SJSA1 (cell line): Measurements from ENCODE around the gene KCTD10. TPM values are rescaled to one million over a fixed set of nuclear protein-coding genes. Genes with fewer than 3 reads are reported as not detected.
"Not testable (repeated sequence)": the region's sequence is repeated elsewhere in the genome, so short reads cannot be mapped to it uniquely, and the experiment has no call there.

Source experiments
- DNase-seq, 2 experiments: peaks; one replicate each; pipeline ENCODE4 v3.0.0-alpha.2; 2015 to 2020; ENCODE audit warnings: low spot score in 2 of 2, low read depth in 1 of 2
- H3K27ac ChIP-seq: fragments of 250-450 bp; sonication (Bioruptor Pico); 2 replicates; pipeline ENCODE4 v1.5.1; 2020; ENCODE audit warnings: mild to moderate bottlenecking, moderate library complexity
- H3K27me3 ChIP-seq: fragments of 250-450 bp; sonication (Bioruptor Pico); replicated peaks from 2 replicates; pipeline ENCODE4 v1.5.1; 2020; ENCODE audit warnings: mild to moderate bottlenecking, moderate library complexity
- H3K36me3 ChIP-seq: fragments of 250-450 bp; sonication (Bioruptor Pico); 2 replicates; pipeline ENCODE4 v1.5.1; 2020; ENCODE audit warnings: mild to moderate bottlenecking
- H3K4me1 ChIP-seq: fragments of 250-450 bp; sonication (Bioruptor Pico); replicated peaks from 2 replicates; pipeline ENCODE4 v1.6.1; 2021; ENCODE audit warnings: mild to moderate bottlenecking
- H3K4me3 ChIP-seq: fragments of 250-450 bp; sonication (Bioruptor Pico); 2 replicates; pipeline ENCODE4 v1.5.1; 2020; ENCODE audit warnings: mild to moderate bottlenecking
- H3K9me3 ChIP-seq: fragments of 250-450 bp; sonication (Bioruptor Pico); replicated peaks from 2 replicates; pipeline ENCODE4 v1.5.1; 2020; ENCODE audit warnings: mild to moderate bottlenecking
- total RNA-seq: library from RNA; depleted of rRNA; stranded (reverse); fragments of >200 nt; shearing (Covaris generic); gene quantifications from 2 replicates; pipeline ENCODE4 v1.2.3, GENCODE V29; 2014; rRNA removed

The KCTD10 gene
- total RNA-seq, 1 experiment from 2014 or later = 33.0 TPM

DNA sequence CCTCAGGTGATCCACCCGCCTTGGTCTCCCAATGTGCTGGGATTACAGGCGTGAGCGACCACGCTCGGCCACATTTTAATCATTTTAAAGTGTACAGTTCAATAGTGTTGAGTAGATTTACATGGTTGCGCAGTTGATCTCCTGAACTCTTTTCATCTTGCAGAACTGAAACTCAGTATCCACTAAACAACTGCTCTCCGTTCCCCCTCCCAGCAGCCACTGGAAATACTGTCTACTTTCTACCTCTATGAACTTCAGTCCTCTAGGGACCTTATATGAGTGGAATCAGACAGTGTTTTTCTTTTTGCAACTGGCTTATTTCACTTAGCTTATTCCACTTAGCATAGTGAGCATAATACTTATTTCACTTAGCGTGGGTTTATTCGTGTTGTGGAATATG lies 53.7 kb downstream of the KCTD10 start:
- DNase-seq = no peak
- Histone ChIP-seq H3K4me1 (no peaks in the 10 kb centered on the region), H3K27ac (no peak overlapping the region), H3K9me3 (no peaks in the 10 kb centered on the region), H3K4me3 (no peak overlapping the region), H3K27me3 (no peaks in the 10 kb centered on the region; the same call in 1 of the 2 replicates), H3K36me3 (no peaks in the 10 kb centered on the region)

DNA sequence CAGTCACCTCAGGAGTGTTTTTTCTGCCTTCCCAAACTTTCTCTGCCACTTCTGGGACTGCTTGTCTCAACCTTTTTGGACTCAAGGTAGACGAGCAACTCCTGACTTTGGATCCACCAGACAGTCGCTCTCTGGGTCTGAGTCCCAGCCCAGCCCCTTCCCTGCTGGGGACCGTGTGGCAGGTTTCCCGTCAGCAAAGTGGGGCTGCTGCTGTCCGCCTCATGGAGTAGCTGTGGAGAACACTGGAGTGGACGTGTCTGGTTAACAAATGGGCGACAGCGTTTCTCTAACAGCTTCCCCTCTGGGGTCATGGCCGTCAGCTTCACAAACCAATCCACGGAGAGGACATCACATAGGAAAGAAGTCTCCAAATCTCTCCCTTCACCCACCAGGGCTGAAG lies 54.8 kb downstream of the KCTD10 start:
- Histone ChIP-seq H3K27me3 (no peaks in the 10 kb centered on the region; the same call in 1 of the 2 replicates), H3K4me3 (no peak overlapping the region), H3K9me3 (no peaks in the 10 kb centered on the region), H3K4me1 (no peaks in the 10 kb centered on the region), H3K36me3 (no peaks in the 10 kb centered on the region), H3K27ac (no peak overlapping the region)
- DNase-seq = no peak

- no peak for DNase-seq
- Histone ChIP-seq H3K27ac (no peak overlapping the region), H3K36me3 (no peaks in the 10 kb centered on the region), H3K4me1 (no peaks in the 10 kb centered on the region), H3K9me3 (no peaks in the 10 kb centered on the region), H3K4me3 (no peak overlapping the region), H3K27me3 (no peaks in the 10 kb centered on the region; the same call in 1 of the 2 replicates)
These were observed 55.6 kb downstream of the KCTD10 start for GRCh38 chr12:109421355-109422087.

GRCh38 chr12:109418848-109419480 lies 58.1 kb downstream of the KCTD10 start:
- H3K36me3 ChIP-seq = no peaks in the 10 kb centered on the region
- H3K27ac ChIP-seq = no peak overlapping the region
- H3K9me3 ChIP-seq = no peaks in the 10 kb centered on the region
- H3K4me1 ChIP-seq = no peaks in the 10 kb centered on the region
- H3K27me3 ChIP-seq = no peaks in the 10 kb centered on the region; the same call in 1 of the 2 replicates
- no peak overlapping the region for H3K4me3 ChIP-seq
- no peak for DNase-seq

GRCh38 chr12:109406147-109406546 lies 71.0 kb downstream of the KCTD10 start:
- H3K27me3 ChIP-seq = peaks cover 37% of the 10 kb centered on the region
- H3K4me1 ChIP-seq, H3K27ac ChIP-seq, H3K9me3 ChIP-seq, H3K4me3 ChIP-seq, H3K36me3 ChIP-seq, DNase-seq: not testable (repeated sequence)

- not testable (repeated sequence) for H3K9me3 ChIP-seq, H3K4me1 ChIP-seq, H3K4me3 ChIP-seq, H3K36me3 ChIP-seq, DNase-seq, H3K27ac ChIP-seq
- H3K27me3 ChIP-seq = peaks cover 47% of the 10 kb centered on the region
These were observed 72.3 kb downstream of the KCTD10 start for GRCh38 chr12:109404841-109405240.

Other genes with a start within 250 kb of the KCTD10 start
- gene FOXN4, start 168.0 kb downstream of the KCTD10 start, total RNA-seq = not detected in 2 replicates
- gene MYO1H, start 129.4 kb downstream of the KCTD10 start, total RNA-seq = not detected in 2 replicates
- gene UBE3B, start 334 bp upstream of the KCTD10 start, total RNA-seq = 3,976 and 4,080 TPM in 2 replicates
- 17.8 and 33.3 TPM in 2 replicates for gene MMAB, start 96.2 kb upstream of the KCTD10 start, total RNA-seq
- gene MVK, start 96.5 kb upstream of the KCTD10 start, total RNA-seq = 16.7 and 18.1 TPM in 2 replicates
- 7.4 and 7.8 TPM in 2 replicates for gene FAM222A, start 236.5 kb upstream of the KCTD10 start, total RNA-seq